ENCODE measurements around the gene BAK1. TPM values are rescaled to one million over a fixed set of nuclear protein-coding genes. Genes with fewer than 3 reads are reported as not detected.
"Not testable (repeated sequence)": the region's sequence is repeated elsewhere in the genome, so short reads cannot be mapped to it uniquely, and the experiment has no call there.

The BAK1 gene
- total RNA-seq, 1 experiment from 2014 or later, result 40.0 TPM

DNA sequence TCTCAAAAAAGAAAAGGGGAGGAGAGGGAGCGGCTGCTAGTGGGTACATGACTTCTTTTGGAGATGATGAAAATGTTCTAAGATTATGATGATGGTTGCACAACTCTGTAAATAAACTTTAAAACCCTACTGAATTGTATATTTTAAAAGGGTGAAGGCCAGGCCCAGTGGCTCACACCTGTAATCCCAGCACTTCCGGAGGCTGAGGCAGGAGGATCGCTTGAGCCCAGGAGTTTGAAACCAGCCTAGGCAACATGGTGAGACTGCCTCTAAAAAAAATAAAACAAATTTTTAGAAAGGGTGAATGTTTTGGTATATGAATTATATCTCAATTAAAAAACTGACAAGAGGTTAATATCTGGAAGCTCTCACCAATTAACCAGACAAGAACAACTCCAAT is 45.4 kb downstream of the BAK1 start:
- Histone ChIP-seq H2AK5ac (ENCODE audit: insufficient read length, low read length) (no peak overlapping the region), H3K9me3 (ENCODE audit: control insufficient read depth, low read depth, low read length) (no peaks in the 10 kb centered on the region), H2BK12ac (ENCODE audit: insufficient read length, low read depth, low read length) (no peak overlapping the region), H2BK20ac (ENCODE audit: low read depth, low read length, poor library complexity, severe bottlenecking) (no peak overlapping the region), H3K18ac (ENCODE audit: insufficient read length, low read depth, low read length) (no peak overlapping the region), H3K4me1 (ENCODE audit: insufficient read depth, low read length) (no peaks in the 10 kb centered on the region), H3K27ac (ENCODE audit: insufficient read length, low read depth, low read length) (no peak overlapping the region), H4K8ac (replicated peaks; ENCODE audit: insufficient read length, low read depth, low read length) (no peak overlapping the region), H3T11ph (ENCODE audit: low read length) (no peak overlapping the region), H3K4me2 (ENCODE audit: insufficient read depth, insufficient read length, low read length) (no peak overlapping the region), H2BK15ac (ENCODE audit: low read depth, low read length) (no peak overlapping the region), H3K4ac (ENCODE audit: low read depth, low read length) (no peak overlapping the region), H2BK120ac (ENCODE audit: low read depth, low read length, poor library complexity, severe bottlenecking) (no peak overlapping the region), H3K79me1 (ENCODE audit: insufficient read depth, low read depth, low read length, poor library complexity, severe bottlenecking) (no peaks in the 10 kb centered on the region), H4K5ac (ENCODE audit: insufficient read length, low read depth, low read length) (no peak overlapping the region), H3K14ac (ENCODE audit: insufficient read depth, low read length) (no peak overlapping the region), H2AFZ (ENCODE audit: low read length) (no peak overlapping the region), H3K79me2 (ENCODE audit: insufficient read depth, low read length) (no peaks in the 10 kb centered on the region), H2BK5ac (ENCODE audit: insufficient read length, low read length) (no peak overlapping the region), H3K9ac (ENCODE audit: extremely low read depth, insufficient read length, low read length) (no peak overlapping the region), H3K56ac (ENCODE audit: insufficient read length, low read depth, low read length) (no peak overlapping the region), H4K20me1 (ENCODE audit: control insufficient read depth, insufficient read depth, insufficient read length) (no peaks in the 10 kb centered on the region), H4K91ac (ENCODE audit: insufficient read length, low read depth, low read length) (no peak overlapping the region), H3K23ac (ENCODE audit: insufficient read length, low read depth, low read length) (no peak overlapping the region), H3K27me3 (ENCODE audit: insufficient read depth, low read length) (no peaks in the 10 kb centered on the region), H3K23me2 (ENCODE audit: insufficient read length, low read depth, low read length, poor library complexity, severe bottlenecking) (no peaks in the 10 kb centered on the region)
- no CpG with 5 or more reads among the region's 3 CpGs for WGBS (ENCODE audit: extremely low coverage, insufficient read length, low lambda C conversion rate)
- Mint-ChIP-seq H3K36me3 (ENCODE audit: insufficient read depth in 1 of 3, low read depth in 3 of 3) (no peaks in the 10 kb centered on the region), H3K27ac (no peak overlapping the region), H3K4me1 (no peaks in the 10 kb centered on the region), H3K9me3 (no peaks in the 10 kb centered on the region; a peak in 1 of 5 replicates), H3K4me3 (no peak overlapping the region), H3K27me3 (ENCODE audit: low read depth) (peaks cover 3% of the 10 kb centered on the region)
- TF ChIP-seq, protein P1, sequence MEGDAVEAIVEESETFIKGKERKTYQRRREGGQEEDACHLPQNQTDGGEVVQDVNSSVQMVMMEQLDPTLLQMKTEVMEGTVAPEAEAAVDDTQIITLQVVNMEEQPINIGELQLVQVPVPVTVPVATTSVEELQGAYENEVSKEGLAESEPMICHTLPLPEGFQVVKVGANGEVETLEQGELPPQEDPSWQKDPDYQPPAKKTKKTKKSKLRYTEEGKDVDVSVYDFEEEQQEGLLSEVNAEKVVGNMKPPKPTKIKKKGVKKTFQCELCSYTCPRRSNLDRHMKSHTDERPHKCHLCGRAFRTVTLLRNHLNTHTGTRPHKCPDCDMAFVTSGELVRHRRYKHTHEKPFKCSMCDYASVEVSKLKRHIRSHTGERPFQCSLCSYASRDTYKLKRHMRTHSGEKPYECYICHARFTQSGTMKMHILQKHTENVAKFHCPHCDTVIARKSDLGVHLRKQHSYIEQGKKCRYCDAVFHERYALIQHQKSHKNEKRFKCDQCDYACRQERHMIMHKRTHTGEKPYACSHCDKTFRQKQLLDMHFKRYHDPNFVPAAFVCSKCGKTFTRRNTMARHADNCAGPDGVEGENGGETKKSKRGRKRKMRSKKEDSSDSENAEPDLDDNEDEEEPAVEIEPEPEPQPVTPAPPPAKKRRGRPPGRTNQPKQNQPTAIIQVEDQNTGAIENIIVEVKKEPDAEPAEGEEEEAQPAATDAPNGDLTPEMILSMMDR (conservative IDR thresholded peaks at IDR 0.05), result no peak
- no peak for DNase-seq

DNA sequence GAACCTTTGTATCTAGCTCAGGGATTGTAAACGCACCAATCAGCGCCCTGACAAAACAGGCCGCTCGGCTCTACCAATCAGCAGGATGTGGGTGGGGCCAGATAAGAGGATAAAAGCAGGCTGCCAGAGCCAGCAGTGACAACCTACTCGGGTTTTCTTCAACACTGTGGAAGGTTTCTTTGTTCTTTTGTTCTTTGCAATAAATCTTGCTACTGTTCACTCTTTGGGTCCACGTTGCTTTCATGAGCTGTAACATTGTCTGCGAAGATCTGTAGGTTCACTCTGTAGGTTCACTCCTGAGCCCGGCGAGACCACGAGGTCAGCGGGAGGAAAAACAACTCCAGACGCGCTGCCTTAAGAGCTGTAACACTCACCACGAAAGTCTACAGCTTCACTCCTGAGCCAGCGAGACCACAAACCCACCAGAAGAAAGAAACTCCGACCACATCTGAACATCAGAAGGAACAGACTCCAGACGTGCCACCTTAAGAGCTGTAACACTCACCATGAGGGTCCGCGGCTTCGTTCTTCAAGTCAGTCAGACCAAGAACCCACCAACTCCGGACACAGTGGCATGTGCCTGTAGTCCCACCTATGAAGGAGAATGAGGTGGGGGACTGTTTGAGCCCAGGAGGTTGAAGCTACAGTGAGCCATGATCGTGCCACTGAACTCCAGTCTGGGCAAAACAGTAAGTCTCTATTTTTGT is 46.8 kb downstream of the BAK1 start:
- H3K56ac ChIP-seq (ENCODE audit: insufficient read length, low read depth, low read length); H2BK20ac ChIP-seq (ENCODE audit: low read depth, low read length, poor library complexity, severe bottlenecking); H3K23ac ChIP-seq (ENCODE audit: insufficient read length, low read depth, low read length); DNase-seq; H3K23me2 ChIP-seq (ENCODE audit: insufficient read length, low read depth, low read length, poor library complexity, severe bottlenecking); H3K4me1 ChIP-seq (ENCODE audit: insufficient read depth, low read length); H4K91ac ChIP-seq (ENCODE audit: insufficient read length, low read depth, low read length); H3K4me1 Mint-ChIP-seq; H2AFZ ChIP-seq (ENCODE audit: low read length); H3K4me3 Mint-ChIP-seq; H3T11ph ChIP-seq (ENCODE audit: low read length); H2BK120ac ChIP-seq (ENCODE audit: low read depth, low read length, poor library complexity, severe bottlenecking); H2BK15ac ChIP-seq (ENCODE audit: low read depth, low read length); H3K36me3 Mint-ChIP-seq (ENCODE audit: insufficient read depth in 1 of 3, low read depth in 3 of 3); H4K5ac ChIP-seq (ENCODE audit: insufficient read length, low read depth, low read length); H3K27ac Mint-ChIP-seq; H3K18ac ChIP-seq (ENCODE audit: insufficient read length, low read depth, low read length); H3K9me3 ChIP-seq (ENCODE audit: control insufficient read depth, low read depth, low read length); H3K4ac ChIP-seq (ENCODE audit: low read depth, low read length); H2BK12ac ChIP-seq (ENCODE audit: insufficient read length, low read depth, low read length); H2AK5ac ChIP-seq (ENCODE audit: insufficient read length, low read length); H3K79me2 ChIP-seq (ENCODE audit: insufficient read depth, low read length); H3K27ac ChIP-seq (ENCODE audit: insufficient read length, low read depth, low read length); H4K8ac ChIP-seq (replicated peaks; ENCODE audit: insufficient read length, low read depth, low read length); H3K27me3 ChIP-seq (ENCODE audit: insufficient read depth, low read length); H3K27me3 Mint-ChIP-seq (ENCODE audit: low read depth); H3K79me1 ChIP-seq (ENCODE audit: insufficient read depth, low read depth, low read length, poor library complexity, severe bottlenecking); H3K4me2 ChIP-seq (ENCODE audit: insufficient read depth, insufficient read length, low read length); H3K9me3 Mint-ChIP-seq; H3K9ac ChIP-seq (ENCODE audit: extremely low read depth, insufficient read length, low read length); H4K20me1 ChIP-seq (ENCODE audit: control insufficient read depth, insufficient read depth, insufficient read length); H2BK5ac ChIP-seq (ENCODE audit: insufficient read length, low read length); H3K14ac ChIP-seq (ENCODE audit: insufficient read depth, low read length): not testable (repeated sequence)
- WGBS (ENCODE audit: extremely low coverage, insufficient read length, low lambda C conversion rate), result no CpG with 5 or more reads among the region's 22 CpGs
